Islet precursor cell (in vitro differentiated cells): Measurements from ENCODE around the gene OBP2B.
"Not testable (repeated sequence)": the region's sequence is repeated elsewhere in the genome, so short reads cannot be mapped to it uniquely, and the experiment has no call there.

Experiments used
- DNase-seq: peaks from one replicate; pipeline ENCODE4 v3.0.0-alpha.2; 2018

Gene OBP2B, protein sequence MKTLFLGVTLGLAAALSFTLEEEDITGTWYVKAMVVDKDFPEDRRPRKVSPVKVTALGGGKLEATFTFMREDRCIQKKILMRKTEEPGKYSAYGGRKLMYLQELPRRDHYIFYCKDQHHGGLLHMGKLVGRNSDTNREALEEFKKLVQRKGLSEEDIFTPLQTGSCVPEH

DNA sequence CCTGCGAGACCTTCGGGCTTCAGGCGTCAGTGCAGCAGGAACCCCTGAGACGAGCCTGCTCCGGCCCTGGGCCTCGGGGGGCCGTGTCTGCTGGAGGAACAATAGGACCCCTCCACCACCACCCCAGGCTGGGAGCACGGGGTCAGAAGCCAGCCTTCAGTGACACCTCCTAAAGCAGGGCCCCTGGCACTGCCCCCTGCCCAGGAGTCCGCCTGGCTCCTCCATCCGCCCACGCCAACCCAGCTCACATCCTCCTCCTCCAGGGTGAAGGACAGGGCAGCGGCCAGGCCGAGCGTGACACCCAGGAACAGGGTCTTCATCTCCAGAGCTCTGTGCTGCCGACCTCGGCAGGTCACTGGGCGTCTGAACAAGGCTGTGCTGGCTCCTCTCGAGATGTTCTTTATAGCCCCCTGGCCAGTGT, at the start of gene OBP2B:
Gene OBP2B (minus strand): TSS at position 371 of the 421 bp plus-strand sequence. CDS start 51 bp downstream, at position 320.
- not testable (repeated sequence) for DNase-seq

DNA sequence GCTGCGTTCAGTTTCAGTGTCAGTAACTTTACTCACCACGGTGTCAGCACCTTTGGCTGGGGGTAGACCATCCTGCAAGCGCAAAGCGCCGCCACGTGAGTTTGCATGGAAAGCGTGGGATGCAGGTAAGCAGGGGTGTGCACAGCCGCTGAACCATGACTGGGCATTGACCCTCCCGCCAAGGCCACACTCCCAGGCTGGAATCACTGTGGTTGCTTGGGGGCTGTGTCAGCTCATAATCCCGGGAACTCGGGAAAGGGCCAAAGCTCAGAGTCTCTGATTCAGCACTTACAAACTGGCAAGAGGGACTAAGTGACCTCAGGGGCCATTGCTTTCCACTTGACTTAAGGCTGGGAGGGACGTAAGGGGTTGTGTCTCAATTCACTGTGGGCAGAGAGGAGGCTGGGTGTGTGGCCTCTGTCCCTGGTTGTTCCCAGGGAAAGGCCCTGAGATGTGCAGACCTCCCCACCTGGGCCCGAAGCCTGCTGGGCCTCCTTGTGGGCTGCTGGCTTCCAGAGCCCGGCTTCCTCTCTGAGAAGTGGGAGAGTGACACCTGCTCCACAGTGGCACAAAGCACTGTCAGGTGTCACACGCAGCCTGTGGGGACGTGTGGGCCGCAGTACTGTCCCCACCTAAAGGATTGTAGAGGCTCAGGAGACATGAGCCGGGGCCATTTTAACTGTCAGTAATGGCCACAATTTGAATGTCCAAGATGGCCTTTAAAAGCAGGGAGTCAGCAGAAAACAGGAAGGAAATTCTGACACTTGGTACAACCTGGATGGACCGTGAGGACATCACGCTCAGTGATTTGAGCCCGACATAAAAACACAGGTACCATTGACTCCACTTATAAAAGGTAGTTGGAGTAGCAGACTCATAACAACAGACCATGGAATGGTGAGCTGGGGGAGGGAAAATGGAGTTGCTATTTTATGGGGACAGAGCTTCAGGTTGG, 49.3 kb upstream of the OBP2B start:
- DNase-seq: peak; percentile 42

DNA sequence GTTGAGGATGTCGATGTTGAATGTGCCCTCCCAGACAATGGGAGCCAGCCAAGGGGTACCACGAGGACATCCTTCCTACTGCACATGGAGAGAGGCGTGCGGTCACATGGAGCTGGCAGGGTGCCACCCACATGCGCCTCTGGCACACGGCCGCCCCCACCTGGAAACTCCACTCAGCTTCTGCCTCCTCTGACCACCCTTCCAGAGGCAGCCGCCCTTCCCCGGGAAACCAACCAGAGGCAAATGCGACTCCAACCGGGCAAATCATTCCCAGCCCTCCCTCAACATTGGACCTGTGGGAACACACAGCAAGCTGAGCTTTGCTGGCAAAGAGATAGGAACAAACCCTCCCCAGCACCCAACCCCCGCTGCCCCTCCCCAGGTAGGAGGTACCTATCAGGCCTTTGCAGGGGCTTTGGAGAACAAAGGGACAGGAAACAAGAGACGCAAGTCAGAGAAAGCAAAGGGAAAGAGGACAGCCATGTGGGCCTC, 48.5 kb upstream of the OBP2B start:
- DNase-seq: peak; percentile 43

DNA sequence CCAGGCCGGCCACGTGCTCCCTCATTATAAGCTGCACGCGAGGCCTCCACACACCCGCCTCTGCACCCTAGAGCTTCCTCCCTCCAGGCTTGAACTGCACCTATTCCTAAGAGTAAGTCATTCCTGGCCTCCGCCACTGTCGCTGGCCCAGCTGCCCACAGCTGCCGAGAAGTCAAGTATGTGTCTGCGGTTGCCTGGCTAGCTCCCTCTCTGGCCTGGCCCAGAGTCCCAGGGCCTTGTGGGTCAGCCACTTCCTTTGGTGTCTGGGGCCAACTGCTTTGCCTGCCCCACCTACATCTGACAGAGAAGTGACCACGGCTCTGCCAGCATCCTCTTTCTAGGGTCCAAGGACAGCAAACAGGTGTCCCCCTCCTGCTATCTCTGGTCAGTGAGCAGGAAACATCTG, 47.6 kb upstream of the OBP2B start:
- peak; percentile 43 for DNase-seq

DNA sequence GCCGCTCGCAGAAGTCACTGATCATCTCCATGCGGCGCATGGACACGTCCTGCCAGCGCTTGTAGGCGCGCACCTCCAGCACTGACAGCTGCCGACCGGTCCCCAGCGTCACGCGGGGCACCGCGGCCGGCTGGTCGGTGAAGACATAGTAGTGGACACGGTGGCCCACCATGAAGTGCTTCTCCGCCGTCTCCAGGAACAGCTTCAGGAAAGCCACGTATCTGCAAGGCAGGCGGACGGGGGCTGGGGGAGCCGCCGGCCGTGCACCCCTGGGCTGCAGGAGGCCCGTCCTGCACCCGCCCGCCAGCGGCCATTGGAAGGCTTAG, 47.0 kb upstream of the OBP2B start:
- no peak for DNase-seq

DNA sequence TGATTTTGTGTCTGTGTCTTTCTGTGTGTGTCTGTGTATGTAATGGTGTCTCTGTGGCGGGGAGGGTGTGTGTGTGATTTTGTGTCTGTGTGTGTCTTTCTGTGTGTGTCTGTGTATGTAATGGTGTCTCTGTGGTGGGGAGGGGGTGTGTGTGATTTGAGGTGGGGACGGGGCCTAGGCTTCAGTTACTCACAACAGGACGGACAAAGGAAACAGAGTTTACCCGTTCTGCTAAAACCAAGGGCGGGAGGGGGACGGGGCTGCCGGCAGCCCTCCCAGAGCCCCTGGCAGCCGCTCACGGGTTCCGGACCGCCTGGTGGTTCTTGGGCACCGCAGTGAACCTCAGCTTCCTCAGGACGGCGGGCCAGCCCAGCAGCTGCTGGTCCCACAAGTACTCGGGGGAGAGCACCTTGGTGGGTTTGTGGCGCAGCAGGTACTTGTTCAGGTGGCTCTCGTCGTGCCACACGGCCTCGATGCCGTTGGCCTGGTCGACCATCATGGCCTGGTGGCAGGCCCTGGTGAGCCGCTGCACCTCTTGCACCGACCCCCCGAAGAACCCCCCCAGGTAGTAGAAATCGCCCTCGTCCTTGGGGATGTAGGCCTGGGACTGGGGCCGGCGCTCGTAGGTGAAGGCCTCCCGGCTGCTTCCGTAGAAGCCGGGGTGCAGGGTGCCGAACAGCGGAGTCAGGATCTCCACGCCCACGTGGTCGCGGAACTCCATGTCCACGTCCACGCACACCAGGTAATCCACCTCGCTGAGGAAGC, 46.5 kb upstream of the OBP2B start:
- DNase-seq: peak; percentile 47

DNA sequence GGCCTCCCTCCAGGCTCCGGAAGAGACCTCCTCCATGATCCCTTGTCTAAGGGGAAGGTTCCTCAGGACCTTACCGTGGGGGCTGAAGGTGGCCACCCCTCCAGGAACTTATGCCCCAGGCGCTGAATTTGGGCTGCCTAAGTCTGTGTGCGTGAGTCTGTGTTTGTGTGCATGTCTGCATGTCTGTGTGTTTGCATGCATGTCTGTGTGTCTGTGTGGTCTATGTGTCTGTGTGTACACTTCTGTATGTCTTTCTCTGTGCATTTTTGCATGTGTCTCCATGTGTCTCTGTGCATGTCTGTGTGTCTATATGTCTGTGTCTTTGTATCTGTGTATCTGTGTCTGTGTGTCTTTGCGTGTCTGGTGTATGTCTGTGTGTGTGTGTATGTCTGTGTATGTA, 45.4 kb upstream of the OBP2B start:
- DNase-seq: peak; percentile 20

DNA sequence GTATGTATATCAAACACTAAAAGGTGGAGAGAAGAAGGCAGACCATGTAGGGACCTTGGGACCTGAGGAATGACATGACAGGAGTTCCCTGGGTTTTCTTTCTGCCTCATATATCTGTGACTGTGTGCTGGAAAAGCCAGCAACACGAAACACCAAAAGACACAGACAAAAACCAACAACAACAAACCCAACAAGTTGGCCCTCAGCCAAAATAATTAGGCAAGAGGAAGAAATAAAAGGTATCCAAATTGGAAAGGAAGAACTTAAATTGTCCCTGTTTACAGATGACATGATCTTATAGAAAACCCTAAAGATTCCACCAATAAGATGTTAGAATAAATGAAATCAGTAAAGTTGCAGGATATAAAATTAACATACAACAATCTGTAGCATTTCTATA, 44.2 kb upstream of the OBP2B start:
- DNase-seq: peak; percentile 3

DNA sequence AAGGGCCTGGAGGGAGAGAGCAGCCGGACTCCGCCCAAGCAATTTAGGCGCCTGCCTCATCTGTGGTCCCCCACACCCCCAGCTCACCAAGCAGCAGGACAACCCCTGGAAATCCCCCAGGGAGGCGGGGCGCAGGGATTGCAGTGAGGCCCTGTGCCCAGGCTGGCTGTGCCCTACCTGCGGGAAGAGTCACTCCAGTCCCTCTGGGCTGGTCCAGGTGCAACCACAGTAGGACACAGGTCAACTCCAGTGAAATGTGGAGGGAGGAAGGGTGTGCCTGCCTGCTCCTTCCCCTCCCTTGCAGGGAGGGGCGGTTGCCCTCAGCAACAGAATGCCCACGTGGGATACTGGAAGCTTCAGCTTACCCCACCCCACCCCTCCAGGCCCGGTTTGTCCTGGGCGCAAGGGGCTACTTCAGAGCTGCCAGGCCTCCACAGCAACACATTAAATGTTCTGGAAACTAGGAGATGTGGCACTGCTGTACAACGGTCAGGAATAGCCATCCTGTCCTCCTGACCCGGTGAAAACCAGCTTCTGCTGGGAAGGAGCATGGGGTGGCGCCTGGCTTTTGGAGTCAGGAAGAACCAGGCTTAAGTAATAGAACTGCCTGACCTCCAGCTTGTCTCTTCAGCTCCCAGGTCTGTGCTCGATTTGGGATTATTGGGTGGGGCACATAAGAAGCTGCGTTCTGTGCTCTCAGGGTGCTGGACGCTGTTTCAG, 43.4 kb upstream of the OBP2B start:
- peak; percentile 43 for DNase-seq

DNA sequence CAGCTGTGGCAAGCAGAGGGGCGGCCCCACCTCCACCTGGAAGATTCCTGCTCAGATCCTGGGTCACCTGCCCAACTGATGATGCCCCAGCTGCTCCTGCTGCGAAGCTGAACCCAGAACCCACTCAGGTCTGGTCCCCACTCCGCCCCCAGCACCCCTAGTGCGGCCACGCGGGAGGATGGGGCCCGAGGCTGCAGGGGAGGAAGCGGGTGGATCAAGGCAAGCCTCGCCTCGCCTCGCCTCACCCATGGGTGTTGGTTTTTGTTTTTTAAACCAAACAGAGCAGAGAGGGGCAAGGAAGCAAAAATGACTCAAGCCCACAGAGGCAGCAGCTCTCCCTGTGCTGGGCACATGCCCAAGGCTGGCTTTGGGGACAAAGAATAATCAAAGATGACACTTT, 42.7 kb upstream of the OBP2B start:
- peak; percentile 41 for DNase-seq

DNA sequence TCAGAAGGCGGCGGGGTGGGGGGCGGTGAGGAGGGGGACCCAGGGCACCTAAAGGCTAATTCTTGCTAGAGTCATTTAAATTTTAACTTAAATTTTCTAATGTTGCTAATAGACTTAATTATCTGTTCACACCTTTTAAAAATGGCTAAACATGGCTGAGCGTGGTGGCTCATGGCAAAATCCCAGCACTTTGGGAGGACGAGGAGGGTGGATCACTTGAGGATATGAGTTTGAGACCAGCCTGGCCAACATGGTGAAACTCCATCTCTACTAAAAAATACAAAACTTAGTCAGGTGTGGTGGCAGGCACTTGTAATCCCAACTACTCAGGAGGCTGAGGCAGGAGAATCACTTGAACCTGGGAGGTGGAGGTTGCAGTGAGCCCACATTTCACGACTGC, 42.2 kb upstream of the OBP2B start:
- DNase-seq: not testable (repeated sequence)

DNA sequence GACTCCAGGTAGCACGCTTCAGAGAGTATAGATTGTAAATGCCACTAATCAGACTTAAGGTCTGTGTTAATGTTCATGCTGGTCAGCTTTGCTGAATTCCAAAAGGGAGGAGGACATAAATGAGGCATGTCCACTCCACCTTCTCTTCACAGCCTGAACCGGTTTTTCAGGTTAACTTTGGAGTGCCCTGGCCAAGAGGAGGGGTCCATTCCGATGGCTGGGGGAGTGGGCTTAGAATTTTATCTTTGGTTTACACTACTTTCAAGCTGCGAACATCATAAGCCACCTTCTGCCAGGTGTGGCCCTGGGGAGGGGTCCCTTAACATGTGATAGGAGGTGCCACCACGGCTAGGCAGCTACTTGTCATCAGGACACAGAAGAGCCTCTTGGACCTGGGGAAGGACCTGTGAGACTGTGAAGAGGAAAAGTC, 41.7 kb upstream of the OBP2B start:
- peak; percentile 61 for DNase-seq

DNA sequence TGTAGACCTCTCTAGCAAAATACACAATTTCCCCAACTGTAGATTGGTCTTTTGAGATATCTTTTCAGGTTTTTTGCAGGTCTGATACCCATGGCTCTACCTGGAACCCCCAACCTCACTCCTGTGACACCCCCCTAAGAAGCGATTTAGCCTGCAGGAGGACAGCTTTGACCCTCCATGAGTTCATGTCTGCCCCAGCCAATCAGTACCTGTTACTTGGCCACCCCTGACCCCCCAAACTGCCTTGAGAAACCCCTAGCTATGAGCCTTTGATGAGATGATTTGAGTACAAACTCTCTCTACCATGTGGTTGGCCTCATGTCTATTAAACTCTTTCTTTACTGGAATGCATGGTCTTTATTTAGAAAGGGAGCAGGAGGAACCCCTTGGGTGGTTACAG, 40.3 kb upstream of the OBP2B start:
- DNase-seq: peak; percentile 4

DNA sequence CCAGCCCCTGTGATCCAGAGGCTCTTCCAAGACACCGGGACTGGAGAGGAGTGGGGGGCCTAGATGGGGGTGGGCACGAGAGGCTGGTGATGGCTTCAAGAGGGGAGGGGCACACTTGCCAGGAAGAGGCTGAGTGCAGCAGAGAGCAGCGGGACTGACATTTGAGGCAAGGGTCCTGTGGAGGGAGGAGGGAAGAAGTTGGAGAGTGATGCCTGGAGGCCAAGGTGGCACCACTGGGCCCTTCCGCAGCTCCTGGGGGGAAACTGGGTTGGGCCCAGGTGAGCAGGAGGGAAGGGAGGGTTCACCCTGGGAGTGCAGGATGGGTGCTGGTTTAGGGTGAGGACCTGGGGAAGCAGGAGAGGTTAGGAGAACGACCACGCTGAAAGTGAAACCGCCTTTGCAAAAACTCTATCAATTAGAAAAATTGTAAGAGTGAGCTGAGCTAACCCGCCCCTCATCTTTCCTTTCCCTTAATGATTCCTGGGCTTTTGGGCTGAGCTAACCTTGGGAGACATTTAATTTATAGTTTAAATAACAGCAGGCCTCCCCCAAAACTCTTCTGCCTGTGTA, 39.8 kb upstream of the OBP2B start:
- DNase-seq: peak; percentile 45

DNA sequence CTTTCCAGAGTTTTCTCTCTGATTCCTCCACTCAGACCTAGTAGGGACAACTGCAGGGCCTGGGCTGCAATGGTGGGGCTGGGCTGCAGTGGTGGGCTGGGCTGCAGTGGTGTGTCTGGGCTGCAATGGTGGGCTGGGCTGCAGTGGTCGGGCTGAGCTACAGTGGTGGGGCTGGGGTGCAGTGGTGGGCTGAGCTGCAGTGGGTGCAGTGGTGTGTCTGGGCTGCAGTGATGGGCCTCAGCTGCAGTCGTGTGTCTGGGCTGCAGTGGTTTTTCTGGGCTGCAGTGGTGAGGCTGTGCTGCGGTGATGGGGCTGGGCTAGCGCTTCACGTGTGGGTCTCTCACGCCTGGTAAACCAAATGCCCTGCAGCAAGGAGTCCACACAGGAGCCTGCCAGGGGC, 38.6 kb upstream of the OBP2B start:
- DNase-seq: peak; percentile 40

DNA sequence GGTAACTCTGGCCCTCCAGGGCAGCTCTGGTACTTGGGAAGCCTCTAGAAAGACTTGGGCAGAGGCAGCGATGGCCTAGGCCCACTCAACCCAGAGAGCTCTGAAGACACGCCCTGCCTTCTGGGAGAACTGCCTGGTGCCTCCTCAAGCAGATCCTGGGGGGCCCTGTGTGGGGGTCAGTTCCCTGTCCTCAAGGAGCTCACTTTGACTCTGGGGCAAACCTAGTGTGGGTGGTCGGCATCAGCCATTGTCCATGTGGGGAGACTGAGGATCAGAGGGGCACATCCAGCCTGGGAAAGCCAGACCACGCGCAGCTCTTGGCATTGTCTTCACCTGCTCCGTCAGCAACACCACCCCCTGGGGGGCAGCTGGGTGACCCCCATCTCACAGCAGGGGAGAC, 37.9 kb upstream of the OBP2B start:
- peak; percentile 46 for DNase-seq

DNA sequence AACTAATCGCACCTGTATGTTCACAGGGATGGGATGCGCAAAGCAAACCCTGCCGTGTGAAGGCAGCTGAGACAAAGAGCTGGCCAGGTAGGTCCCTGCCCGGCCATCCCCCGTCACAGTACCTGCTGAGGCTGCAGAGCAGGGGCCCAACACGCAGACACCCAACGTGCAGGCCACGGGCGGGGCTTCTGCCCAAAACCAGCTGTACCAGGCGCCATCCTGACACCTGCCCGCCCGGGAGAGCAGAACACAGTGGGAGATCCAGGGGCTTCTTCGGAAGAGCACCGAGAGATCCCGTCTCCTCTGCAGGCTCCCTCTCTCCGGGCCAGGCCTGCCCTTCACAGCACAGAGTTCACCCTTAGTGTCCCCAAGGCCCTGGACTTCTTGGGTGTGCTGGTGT, 37.5 kb upstream of the OBP2B start:
- peak; percentile 47 for DNase-seq

DNA sequence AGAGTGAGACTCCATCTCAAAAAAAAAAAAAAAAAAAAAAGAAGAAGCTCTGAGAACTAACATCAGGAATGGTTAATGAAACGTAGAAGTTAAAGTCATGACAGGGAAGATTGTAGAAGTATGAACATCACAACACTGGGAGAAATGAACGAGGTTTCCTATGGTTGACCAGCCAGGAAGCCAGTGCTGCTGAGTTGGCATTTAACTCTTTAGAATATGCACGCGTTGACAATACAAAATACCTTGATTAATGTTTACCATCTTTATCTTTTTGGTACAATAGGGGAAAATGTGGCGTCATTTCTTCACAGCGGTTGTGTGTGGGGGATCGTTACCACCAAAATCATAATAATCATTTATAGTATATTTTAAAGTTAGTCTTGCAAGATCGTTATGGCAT, 33.9 kb upstream of the OBP2B start:
- peak; percentile 6 for DNase-seq

DNA sequence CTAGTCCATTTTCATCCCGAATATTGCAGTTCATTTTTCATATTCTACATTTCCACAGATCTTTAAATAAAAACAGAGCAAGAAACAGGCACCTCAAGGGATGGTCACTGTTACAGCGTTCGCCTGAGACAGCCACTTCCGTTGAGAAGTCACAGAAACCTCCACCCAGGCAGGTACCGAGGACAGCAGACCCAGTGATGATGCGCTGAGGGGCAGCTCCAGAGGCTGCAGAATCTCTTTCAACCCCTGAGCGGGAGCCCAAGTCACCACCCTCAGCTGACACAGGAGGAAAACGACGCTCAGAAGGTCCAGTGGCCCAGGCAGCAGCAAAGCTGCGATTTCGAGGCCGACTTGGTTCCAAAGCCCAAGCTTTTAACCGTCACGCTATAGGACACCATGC, 33.2 kb upstream of the OBP2B start:
- DNase-seq: no peak

DNA sequence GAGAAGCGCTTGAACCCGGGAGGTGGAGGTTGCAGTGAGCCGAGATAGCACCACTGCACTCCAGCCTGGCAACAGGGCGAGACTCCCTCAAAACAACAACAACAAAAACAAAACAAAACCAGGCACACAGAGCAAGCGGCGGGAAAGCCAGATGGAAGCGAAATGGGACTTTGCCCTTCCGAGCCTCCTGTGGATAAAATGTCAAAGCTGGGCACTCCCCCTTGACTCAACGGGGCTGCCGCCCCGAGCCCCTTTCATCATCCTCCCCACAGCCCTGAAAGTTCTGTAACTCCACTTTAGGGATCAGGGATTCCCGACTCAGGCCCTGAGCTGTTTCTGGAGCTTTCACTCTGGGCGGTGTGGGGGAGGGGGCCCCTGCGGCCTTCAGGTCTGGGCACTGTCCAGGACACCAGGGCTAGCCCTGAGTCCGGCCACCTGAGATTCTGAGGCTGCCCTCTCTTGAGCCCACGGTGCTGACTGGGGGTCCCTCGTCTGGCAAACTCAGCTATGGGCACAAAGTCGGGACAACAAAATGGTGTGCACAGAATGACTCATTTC, 30.6 kb upstream of the OBP2B start:
- DNase-seq: no peak

DNA sequence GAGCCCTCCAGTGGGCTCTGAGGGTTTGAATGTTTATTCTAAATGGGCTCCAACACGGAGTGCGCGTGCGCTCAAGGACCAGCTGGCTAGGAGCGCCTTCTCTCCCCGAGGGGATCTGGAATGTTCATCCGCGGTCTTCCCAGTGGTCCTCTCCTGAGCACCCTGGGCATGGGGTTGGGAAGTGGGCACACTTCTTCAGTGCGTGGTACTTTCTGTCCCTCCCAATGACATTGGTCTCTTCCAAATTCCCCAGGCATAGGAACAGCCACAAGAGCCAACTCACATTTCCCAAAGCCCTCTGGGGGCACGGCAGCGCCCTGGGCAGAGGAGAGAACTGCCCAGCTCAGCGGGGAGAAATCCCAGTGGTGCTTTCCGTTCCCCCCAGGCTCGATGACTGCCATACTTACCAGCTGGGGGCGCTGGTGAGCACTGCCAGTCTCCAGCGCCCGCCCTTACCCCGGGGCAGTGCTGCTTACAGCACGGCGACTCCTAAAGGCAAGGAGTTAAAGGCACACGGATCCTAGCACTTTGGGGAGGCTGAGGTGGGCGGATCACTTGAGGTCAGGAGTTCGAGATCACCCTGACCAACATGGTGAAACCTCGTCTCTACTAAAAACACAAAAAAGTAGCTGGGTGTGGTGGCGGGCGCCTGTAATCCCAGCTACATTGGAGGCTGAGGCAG, 29.9 kb upstream of the OBP2B start:
- peak; percentile 93 for DNase-seq
